K562 (cell line): ENCODE measurements around the gene VPS33A.

Experiments
- EHMT2 ChIP-seq: fragments of 450-650 bp; IDR thresholded peaks from 2 replicates; pipeline ENCODE4 v1.6.1; 2018; ENCODE audit warnings: antibody characterized with exemption
- POLR2AphosphoS5 ChIP-seq: IDR thresholded peaks from 2 replicates; pipeline ENCODE4 v1.6.1; 2011; ENCODE audit warnings: mild to moderate bottlenecking, low read depth, low read length, moderate library complexity; ENCODE audit not compliant: control insufficient read depth, insufficient read depth
- ZNF121 ChIP-seq: sonication (generic); formaldehyde crosslinking; conservative IDR thresholded peaks from 2 replicates; pipeline ENCODE4 v1.8.0; 2022; ENCODE audit warnings: missing genetic modification reagents

DNA sequence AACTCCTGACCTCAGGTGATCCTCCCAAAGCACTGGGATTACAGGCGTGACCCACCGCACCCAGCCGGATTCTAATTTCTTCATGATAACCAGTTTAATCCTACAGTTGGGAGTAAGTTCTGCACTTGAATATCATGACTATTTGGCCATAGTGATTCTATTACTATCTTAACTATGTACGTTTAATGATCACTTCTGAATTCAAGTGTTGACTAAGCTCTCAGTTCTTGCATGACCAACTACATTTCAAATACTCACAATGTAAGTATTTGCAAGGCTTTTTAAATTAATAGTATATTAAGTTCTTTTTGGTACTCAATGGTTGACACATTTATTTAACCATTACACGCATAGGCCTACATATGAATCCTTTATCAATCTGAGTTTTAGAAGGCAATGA is 17.4 kb upstream of the VPS33A start:
- no peak for TF ChIP-seq EHMT2
- no peak for TF ChIP-seq POLR2AphosphoS5
- no peak for TF ChIP-seq ZNF121 (CRISPR knock-in tag)
